Endothelial cell (in vitro differentiated cells): ENCODE measurements around the gene COL11A1. TPM values are rescaled to one million over a fixed set of nuclear protein-coding genes. Genes with fewer than 3 reads are reported as not detected.

Experiments
- DNase-seq: peaks from one replicate; pipeline ENCODE4 v3.0.0; 2021; ENCODE audit warnings: low spot score
- H3K27ac Mint-ChIP-seq: one replicate; pipeline ENCODE4 v1.8.0; 2021; ENCODE audit warnings: mixed read lengths, inconsistent platforms; ENCODE audit not compliant: unreplicated experiment
- H3K27me3 Mint-ChIP-seq: one replicate; pipeline ENCODE4 v1.8.0; 2021; ENCODE audit warnings: mild to moderate bottlenecking, moderate library complexity, mixed read lengths, inconsistent platforms; ENCODE audit not compliant: unreplicated experiment
- H3K36me3 Mint-ChIP-seq: one replicate; pipeline ENCODE4 v1.8.0; 2021; ENCODE audit warnings: mild to moderate bottlenecking, low read depth, mixed read lengths, inconsistent platforms; ENCODE audit not compliant: unreplicated experiment
- H3K4me1 Mint-ChIP-seq: one replicate; pipeline ENCODE4 v1.8.0; 2021; ENCODE audit warnings: mild to moderate bottlenecking, mixed read lengths, inconsistent platforms; ENCODE audit not compliant: unreplicated experiment
- H3K4me3 Mint-ChIP-seq: one replicate; pipeline ENCODE4 v1.8.0; 2021; ENCODE audit warnings: mild to moderate bottlenecking, mixed read lengths, inconsistent platforms; ENCODE audit not compliant: unreplicated experiment
- H3K9me3 Mint-ChIP-seq: one replicate; pipeline ENCODE4 v1.8.0; 2021; ENCODE audit warnings: mixed read lengths, inconsistent platforms; ENCODE audit not compliant: unreplicated experiment
- total RNA-seq: library from RNA; stranded (reverse); fragmentation: NEBNext Ultra II Directional; extraction: Animal tissue kit (Norgen Biotek cat#: 25700); gene quantifications from one replicate; pipeline ENCODE4 v1.2.1, GENCODE V29; 2021; ENCODE audit not compliant: unreplicated experiment
- TF ChIP-seq, protein P1 (sequence below): fragments of 200-600 bp; sonication (generic); IDR thresholded peaks from one replicate; pipeline ENCODE4 v1.5.0; 2021; ENCODE audit warnings: antibody characterized with exemption; ENCODE audit not compliant: unreplicated experiment

COL11A1 gene
- total RNA-seq, 1 donor from 2014 or later: 9.2 TPM

DNA sequence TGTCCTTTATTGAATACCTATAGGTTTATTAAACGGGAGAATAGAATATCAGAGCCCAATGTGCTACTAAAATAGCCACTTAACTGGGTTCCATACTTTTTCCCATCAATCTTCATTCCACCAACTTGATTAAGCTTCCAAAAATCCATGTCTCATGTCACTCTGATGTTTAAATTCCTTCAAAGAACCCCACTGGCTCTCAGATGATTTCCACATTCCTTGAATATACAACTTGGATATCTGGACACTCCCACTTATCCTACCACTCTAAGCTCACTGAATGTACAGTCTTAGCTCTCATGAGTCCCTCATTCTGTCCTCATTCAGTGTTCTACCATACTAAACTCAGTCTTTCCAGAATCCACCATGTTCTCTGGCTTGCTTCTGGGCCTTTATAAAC is 21.1 kb downstream of the COL11A1 start:
- H3K9me3 Mint-ChIP-seq: no peaks in the 10 kb centered on the region
- no peak overlapping the region for H3K27ac Mint-ChIP-seq
- no peaks in the 10 kb centered on the region for H3K27me3 Mint-ChIP-seq
- no peaks in the 10 kb centered on the region for H3K36me3 Mint-ChIP-seq
- H3K4me3 Mint-ChIP-seq: no peak overlapping the region
- no peaks in the 10 kb centered on the region for H3K4me1 Mint-ChIP-seq
- no peak for DNase-seq
- TF ChIP-seq, protein P1, sequence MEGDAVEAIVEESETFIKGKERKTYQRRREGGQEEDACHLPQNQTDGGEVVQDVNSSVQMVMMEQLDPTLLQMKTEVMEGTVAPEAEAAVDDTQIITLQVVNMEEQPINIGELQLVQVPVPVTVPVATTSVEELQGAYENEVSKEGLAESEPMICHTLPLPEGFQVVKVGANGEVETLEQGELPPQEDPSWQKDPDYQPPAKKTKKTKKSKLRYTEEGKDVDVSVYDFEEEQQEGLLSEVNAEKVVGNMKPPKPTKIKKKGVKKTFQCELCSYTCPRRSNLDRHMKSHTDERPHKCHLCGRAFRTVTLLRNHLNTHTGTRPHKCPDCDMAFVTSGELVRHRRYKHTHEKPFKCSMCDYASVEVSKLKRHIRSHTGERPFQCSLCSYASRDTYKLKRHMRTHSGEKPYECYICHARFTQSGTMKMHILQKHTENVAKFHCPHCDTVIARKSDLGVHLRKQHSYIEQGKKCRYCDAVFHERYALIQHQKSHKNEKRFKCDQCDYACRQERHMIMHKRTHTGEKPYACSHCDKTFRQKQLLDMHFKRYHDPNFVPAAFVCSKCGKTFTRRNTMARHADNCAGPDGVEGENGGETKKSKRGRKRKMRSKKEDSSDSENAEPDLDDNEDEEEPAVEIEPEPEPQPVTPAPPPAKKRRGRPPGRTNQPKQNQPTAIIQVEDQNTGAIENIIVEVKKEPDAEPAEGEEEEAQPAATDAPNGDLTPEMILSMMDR: no peak

- DNase-seq: no peak
- Mint-ChIP-seq H3K4me3 (no peak overlapping the region), H3K27me3 (no peaks in the 10 kb centered on the region), H3K36me3 (no peaks in the 10 kb centered on the region), H3K4me1 (no peaks in the 10 kb centered on the region), H3K27ac (no peak overlapping the region), H3K9me3 (no peaks in the 10 kb centered on the region)
- TF ChIP-seq, protein P1: no peak
Measured at GRCh38 chr1:103084181-103084580, 24.1 kb downstream of the COL11A1 start.

DNA sequence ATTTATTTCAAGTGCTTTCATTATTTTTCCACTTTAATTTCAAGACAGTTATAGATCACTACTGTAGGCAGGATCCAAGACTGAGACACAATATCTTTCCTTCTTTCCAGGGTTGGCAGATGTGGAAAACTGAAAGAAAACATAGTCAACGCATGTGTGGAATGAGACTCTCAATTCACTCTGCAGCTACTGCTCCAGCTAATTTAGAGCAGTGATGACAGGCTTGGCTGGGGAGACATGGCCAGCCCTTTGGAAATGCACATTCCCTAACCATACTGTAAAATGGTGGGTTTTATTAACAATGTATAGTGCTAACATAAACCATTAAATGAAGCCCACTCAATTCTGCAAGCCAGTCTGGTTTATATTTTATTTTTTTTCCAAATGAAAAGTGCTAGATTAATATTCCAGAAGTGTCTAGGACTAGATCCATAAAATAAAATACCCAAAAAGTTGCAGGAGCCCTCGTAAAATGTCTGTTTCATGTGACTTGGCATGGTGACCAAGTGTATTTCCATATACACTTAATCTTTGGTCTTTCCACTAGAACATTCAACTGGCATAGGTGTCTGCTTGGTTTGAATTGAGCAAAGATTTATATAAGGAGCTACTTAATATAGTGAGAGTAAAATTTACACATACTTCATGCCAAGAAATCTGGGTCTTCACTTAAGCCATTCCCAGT is 32.9 kb downstream of the COL11A1 start:
- TF ChIP-seq, protein P1: no peak
- Mint-ChIP-seq H3K36me3 (no peaks in the 10 kb centered on the region), H3K27me3 (no peaks in the 10 kb centered on the region), H3K4me1 (no peaks in the 10 kb centered on the region), H3K27ac (no peak overlapping the region), H3K4me3 (no peak overlapping the region), H3K9me3 (no peaks in the 10 kb centered on the region)
- no peak for DNase-seq

GRCh38 chr1:103074224-103074623 is 34.1 kb downstream of the COL11A1 start:
- H3K9me3 Mint-ChIP-seq: no peaks in the 10 kb centered on the region
- TF ChIP-seq, protein P1: no peak
- H3K4me3 Mint-ChIP-seq: no peak overlapping the region
- H3K27me3 Mint-ChIP-seq: no peaks in the 10 kb centered on the region
- no peaks in the 10 kb centered on the region for H3K36me3 Mint-ChIP-seq
- H3K4me1 Mint-ChIP-seq: no peaks in the 10 kb centered on the region
- DNase-seq: no peak
- H3K27ac Mint-ChIP-seq: no peak overlapping the region

DNA sequence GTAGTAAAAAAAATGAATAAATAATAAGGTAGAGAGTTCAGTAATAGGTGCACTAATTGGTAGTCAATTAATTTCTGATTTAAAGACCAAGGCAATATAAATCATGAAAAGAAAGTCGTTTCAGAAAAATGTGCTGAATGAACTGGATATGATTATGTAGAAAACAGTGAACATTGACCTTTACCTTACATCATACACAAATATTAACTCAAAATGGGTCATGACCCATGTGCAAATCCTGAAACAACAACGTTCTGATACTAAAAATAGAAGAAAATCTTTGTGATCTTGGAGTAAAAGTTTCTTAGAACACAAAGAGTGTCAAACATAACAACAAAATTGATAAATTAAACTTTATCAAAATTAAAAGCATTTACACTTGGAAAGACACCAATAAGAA is 39.1 kb downstream of the COL11A1 start:
- no peak for DNase-seq
- H3K4me1 Mint-ChIP-seq: no peaks in the 10 kb centered on the region
- H3K36me3 Mint-ChIP-seq: no peaks in the 10 kb centered on the region
- no peak overlapping the region for H3K4me3 Mint-ChIP-seq
- no peaks in the 10 kb centered on the region for H3K27me3 Mint-ChIP-seq
- no peak overlapping the region for H3K27ac Mint-ChIP-seq
- TF ChIP-seq, protein P1: no peak
- H3K9me3 Mint-ChIP-seq: no peaks in the 10 kb centered on the region
